ENCODE results near the gene PRSS8.
"Not testable (repeated sequence)": the region's sequence is repeated elsewhere in the genome, so short reads cannot be mapped to it uniquely, and the experiment has no call there.

Gene PRSS8

DNA sequence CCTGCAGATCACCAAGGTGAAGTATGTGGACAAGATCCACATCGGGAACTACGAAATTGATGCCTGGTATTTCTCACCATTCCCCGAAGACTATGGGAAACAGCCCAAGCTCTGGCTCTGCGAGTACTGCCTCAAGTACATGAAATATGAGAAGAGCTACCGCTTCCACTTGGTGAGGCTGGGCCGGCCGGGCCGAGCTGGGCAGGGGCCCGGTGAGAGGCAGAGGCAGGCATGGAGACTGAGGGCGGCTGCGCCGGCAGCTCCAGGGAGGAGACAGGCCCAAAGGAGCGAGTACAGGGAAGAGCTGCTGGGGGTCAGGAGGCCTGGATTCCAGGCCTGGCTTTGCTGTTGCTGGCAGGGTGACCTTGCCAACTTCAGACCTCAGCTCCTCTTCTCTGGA lies 8.3 kb downstream of the PRSS8 start:
- no peak for DNase-seq

DNA sequence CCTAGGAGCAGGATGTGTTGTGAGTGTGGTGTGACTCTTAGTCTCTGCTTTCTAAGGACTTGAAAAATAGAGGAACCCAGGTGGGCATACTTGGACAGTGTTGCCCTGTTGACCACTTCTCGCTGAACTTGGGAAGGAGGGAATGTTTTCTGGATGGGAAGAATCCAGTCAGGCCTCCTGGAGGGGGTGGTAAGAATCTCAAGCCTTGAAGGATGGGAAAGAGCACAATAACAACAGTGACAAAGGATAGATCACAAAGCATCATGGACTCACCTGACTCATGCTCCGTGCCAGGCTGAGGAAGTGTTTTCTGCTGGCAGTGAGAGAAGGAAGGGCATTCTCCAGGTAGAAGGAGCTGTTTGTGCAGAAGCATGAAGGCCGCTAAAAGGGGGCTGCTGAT lies 9.7 kb downstream of the PRSS8 start:
- no peak for DNase-seq

DNA sequence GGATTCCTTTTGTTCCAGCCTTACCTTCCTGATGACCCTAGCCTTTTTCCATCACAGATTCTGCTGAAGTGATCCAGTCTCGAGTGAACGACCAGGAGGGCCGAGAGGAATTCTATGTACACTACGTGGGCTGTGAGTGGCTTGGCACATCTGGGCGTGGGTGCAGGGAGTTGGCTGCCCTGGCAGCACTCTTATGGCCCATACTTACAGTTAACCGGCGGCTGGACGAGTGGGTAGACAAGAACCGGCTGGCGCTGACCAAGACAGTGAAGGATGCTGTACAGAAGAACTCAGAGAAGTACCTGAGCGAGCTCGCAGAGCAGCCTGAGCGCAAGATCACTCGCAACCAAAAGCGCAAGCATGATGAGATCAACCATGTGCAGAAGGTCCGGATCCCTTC lies 15.4 kb downstream of the PRSS8 start:
- DNase-seq, result no peak

DNA sequence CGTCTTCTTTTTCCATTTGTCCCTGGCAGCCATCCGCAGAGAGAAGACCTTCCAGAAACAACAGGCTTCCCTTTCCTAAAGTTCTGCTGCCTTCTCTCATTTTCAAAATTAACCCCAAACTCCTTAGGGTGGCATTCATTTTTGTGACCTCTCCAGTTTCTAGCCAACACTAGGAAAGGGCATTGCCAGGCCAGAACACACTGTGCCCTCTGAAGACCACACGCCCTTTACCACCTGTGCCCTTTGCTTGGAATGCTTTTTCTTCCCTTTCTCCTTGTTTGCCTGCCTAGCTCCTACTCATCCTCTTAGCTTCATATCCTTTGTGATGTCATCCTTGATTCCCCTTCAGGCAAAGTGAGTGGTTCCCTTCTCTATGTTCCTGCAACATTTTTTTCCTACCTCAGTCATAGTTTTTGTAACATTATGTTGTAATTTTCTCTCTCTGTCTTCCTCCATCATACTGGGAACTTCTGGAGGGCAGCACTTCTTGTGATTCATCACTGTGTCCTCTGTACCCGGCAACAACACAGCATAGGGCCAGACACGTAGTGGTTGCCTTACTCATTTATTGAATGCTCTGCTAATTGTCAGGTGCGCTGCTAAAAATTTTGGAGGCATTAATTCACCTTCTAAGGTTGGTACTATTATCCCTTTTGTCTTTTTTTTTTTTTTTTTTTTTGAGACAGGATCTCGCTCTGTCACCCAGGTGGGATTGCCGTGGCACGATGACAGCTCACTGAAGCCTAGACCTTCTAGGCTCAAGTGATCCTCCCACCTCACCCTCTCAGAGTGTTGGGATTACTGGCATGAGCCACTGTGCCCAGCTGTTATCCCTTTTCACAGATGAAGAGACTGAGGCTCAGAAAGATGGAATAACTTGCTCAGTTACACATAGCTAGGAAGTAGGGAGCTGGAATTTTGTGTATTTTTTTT lies 17.0 kb downstream of the PRSS8 start:
- DNase-seq, result no peak

DNA sequence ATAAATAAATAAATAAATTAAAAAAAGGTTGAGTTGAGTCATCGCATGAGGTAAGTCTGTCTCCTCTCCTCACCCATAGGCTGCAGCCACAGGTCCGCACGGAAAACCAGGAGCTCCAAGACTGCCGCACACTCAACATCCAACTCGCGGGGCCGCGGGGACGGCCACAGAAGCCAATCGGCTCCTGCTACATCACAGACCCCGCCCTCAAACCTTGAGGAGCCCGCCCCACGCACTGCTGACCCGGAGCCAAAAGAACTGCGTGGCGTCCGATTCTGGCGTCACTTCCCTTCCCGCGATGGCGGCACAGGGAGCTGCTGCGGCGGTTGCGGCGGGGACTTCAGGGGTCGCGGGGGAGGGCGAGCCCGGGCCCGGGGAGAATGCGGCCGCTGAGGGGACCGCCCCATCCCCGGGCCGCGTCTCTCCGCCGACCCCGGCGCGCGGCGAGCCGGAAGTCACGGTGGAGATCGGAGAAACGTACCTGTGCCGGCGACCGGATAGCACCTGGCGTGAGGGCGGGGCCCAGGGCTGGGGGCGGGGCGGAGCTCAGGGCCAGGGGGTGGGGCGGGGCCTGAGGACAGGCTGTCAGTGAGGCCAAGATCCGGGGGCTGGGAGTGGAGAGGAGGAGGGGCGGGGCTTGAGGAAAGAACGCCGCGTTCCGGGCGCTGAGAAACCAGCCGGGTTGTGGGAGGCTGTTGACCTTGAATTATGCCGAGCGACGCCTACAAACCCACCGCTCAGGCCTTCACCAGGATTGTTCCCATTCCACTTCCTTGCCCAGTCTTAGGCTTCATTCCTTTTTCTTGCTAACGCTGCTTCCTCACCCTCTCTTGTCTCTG lies 17.9 kb downstream of the PRSS8 start, which contains the start of gene KAT8:
Gene KAT8, plus strand, starts transcription at position 281 of the 839 bp plus-strand sequence. Its CDS starts 18 bp downstream, at position 299.
- peak; percentile 61 to 91 for DNase-seq

DNA sequence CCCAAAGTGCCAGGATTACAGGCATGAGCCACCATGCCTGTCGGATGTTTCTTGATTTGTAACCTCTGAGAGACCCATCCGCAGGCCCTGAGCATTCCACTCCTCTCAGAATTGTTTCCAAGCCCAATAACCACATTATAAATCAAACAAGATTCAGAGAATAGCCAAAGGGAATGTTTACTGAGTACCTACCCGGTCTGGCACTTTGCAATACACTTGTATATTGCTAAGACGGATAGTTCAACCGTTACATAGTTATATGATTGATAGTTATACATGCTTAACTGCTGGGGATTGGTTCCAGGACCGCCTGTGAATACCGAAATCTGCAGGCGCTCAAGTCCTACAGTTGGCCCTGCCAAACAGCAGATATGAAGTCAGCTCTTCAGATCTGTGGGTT lies 21.1 kb downstream of the PRSS8 start:
- DNase-seq, result no peak

DNA sequence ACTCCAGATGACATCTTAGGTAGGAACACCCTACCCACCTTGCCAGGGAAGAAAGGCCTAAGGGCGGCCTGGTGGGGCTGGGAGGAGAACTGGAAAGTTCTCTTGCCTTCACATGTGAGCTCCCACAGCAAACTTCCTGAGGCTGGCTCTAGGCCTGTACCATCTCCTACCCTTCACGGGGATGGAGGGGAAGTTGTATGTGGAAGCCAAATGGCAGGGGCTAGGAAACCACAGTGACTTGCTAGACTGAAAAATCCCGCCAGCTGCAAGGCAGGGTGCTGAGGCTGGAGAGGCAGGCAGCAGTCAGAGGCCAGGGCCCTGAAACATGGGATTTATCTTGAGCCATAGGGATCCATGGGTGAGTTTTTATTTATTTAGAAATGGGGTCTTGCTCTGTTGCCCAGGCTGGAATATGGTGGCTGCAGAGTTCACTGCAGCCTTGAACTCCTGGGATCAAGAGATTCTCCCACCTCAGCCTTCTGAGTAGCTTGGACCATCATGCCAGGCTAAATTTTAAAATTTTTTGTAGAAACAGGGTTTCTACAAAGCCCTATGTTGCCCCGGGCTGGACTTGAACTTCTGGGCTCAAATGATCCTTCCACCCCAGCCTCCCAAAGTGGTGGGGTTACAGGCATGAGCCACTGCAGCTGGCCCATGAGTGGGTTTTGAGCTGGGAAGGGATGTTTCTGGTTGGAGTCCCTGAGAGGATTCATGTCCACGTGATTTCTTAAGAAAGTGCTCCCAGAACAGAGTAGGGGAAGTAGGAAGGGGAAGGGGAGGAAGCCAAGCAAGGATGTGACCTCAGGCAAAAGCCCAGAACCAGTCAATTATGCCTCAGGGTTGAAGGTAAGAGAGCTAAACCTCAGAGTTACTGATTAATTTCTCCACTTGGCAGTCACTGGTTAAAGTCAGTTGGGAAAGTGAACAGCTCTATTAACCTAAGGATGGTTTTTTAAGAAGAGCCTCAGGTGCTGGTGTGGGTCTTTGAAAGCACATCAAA lies 22.1 kb downstream of the PRSS8 start:
- DNase-seq, result no peak

DNA sequence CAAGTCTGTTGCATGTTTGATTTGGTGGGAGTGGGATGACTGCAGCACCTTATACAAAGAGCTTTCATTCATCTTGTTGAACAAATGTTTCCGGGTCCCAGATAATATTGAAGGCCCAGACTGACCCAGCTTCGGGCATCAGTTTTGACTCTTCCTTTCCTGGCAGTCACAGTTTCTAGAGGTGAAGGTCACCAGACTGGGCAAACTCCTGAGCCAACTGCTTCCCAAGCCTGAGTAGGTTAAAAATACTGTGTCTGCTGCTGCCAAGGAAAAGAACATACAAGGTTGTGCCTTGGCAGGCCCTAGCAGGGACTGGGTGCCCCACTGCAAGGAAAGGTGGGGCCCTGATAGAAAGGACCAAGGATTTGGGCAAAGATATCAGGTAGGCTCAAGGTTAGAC lies 22.8 kb downstream of the PRSS8 start:
- DNase-seq, result no peak

DNA sequence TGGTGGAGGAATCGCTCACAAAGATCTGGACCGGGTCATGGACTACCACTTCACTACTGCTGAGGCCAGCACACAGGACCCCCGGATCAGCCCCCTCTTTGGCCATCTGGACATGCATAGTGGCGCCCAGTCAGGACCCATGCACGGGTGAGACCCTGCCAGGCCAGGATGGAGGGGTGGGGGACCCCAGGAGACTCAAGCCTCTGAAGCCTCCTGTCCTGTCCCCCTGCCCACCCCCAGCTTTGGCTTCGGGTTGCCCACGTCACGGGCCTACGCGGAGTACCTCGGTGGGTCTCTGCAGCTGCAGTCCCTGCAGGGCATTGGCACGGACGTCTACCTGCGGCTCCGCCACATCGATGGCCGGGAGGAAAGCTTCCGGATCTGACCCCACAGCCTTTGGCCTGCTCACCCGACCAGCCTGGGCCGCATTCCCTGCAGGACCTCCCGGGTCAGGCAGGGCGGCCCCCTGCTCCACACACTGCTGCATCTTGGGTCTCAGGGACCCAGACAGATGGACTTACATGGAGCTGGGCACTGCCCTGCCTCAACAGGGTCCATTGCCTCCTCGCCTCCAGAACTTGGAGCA lies 23.6 kb downstream of the PRSS8 start:
- no peak for DNase-seq

DNA sequence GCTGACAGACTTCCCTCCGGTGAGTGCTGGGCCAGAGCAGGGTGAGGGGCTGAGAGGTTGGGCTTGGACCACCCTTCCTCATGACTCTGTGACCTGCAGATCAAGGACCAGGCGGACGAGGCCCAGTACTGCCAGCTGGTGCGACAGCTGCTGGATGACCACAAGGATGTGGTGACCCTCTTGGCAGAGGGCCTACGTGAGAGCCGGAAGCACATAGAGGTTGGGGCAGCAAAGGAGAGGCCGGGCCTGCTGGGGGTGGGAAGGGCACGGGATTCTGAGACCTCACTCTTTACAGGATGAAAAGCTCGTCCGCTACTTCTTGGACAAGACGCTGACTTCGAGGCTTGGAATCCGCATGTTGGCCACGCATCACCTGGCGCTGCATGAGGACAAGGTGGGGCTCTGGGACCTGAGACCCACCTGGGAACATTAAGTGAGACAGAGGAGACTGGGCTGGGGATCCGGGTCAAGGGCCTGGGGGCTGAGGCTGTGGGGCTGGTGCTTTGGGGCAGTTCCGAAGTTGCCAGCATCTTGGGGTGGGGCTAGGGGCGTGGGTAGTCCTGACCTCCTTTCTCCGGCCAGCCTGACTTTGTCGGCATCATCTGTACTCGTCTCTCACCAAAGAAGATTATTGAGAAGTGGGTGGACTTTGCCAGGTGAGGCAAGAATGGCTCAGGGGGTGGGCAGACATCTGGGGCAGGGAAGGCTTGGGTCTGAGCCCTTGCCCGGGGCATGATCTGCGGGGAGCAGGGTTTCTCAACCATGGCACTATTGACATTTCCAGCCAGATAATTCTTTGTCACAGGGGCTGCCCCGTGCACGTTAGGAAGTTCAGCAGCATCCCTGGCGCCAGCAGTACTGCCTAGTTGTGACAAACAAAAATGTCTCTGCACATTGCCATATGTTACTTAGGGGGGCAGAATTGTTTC lies 25.2 kb downstream of the PRSS8 start:
- DNase-seq, result no peak

DNA sequence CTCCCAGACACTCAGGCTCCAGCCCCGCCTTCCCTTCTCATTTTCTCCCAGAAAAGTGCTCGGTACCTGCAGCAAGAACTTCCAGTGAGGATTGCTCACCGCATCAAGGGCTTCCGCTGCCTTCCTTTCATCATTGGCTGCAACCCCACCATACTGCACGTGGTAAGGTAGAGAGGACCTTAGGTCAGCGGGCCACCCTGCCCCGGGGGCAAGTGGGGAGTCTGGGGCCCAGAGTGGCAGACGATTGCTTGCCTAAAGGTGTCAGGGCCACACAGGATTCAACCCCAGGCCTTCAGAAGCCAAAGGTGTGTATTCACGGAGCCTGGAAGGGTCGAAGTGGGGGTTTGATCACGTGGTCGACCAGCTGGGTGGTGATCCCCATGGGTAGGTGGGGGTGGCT lies 25.9 kb downstream of the PRSS8 start:
- no peak for DNase-seq

DNA sequence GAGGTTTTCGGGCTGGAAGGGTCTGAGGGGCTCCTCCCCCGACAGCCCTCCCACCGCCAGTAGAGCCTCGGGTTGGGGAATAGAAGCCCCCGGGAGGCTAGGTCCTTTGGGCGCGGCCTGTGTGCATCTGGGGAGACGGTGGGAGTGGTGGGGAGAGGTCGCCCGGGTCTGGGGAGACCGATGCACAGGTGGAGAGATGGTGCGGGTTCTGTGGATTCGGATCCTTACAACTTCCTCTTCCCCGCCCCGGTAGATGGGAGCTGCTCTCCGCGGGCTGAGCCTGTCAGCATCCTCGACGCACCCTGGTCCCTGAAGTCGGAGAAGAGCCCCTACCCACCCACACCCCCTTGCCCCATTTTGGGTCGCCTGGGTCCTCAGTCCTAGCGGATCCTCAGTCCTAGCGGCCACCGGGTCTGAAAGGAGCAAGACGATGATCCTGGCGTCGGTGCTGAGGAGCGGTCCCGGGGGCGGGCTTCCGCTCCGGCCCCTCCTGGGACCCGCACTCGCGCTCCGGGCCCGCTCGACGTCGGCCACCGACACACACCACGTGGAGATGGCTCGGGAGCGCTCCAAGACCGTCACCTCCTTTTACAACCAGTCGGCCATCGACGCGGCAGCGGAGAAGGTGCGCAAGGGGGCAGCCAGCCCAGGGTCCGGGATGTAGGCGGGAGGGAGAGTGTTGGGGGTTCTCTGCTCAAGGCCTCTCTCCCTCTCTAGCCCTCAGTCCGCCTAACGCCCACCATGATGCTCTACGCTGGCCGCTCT lies 26.6 kb downstream of the PRSS8 start:
- DNase-seq, result no peak

DNA sequence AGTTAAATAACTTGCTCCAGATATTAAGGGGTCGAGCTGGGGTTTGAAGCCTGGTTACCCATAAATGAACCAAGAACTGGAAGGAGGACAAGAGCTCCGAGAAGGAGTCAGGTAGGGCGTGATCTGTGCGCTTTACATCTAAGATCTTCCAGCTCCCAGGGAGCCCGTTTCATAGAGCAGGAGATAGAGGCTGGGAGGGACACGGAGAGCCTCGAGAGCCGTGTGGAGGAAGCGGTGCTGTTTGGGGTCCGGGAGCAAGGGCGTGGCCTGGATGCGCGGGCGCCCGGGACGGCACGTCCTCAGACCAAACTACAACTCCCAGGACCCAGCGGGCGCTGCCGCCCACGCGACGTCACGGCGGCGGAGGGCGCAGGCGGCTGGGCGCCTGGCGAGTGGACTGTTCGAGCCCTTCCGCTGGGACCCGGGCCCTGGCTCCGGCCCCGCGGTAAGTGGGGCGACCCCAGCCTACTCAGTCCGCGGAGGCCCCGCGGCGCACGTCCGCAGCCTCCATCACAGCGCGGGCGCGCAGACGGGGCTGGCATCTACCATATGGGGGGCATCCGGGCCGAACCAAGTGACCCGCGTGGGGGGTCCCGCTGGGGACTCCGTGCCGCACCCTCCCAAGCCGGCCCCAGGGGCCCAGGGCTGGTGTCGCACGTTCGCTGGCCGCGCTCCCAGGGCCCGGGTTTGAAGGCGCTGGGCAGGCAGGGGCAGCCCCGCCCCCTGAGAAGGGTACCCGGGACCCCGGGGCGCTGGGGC lies 27.3 kb downstream of the PRSS8 start, which contains the start of gene BCKDK:
Gene BCKDK, plus strand, starts transcription at position 352 of the 759 bp plus-strand sequence. CDS start 838 bp downstream, outside the sequence.
- peak in 1 of 2 experiments; percentile 1 for DNase-seq

DNA sequence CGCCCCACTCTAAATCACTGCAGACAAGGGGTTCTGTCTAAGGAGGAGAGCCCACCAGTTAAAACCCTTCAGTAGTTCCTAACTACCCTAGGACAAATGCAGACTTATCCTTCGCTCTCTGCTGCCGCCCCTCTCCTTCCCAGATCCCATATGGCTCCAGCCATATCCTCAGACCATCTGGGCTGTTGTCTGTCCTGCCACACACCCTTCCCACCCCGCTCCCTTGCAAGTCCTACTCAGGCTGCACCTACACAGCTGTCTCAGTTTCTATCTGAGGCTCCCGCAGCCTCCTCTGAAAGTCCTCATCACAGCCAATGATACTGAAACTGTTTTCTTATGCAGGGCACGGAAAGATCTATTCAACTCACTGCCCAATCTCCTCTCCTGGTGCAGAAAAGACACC lies 28.1 kb downstream of the PRSS8 start:
- no peak for DNase-seq

DNA sequence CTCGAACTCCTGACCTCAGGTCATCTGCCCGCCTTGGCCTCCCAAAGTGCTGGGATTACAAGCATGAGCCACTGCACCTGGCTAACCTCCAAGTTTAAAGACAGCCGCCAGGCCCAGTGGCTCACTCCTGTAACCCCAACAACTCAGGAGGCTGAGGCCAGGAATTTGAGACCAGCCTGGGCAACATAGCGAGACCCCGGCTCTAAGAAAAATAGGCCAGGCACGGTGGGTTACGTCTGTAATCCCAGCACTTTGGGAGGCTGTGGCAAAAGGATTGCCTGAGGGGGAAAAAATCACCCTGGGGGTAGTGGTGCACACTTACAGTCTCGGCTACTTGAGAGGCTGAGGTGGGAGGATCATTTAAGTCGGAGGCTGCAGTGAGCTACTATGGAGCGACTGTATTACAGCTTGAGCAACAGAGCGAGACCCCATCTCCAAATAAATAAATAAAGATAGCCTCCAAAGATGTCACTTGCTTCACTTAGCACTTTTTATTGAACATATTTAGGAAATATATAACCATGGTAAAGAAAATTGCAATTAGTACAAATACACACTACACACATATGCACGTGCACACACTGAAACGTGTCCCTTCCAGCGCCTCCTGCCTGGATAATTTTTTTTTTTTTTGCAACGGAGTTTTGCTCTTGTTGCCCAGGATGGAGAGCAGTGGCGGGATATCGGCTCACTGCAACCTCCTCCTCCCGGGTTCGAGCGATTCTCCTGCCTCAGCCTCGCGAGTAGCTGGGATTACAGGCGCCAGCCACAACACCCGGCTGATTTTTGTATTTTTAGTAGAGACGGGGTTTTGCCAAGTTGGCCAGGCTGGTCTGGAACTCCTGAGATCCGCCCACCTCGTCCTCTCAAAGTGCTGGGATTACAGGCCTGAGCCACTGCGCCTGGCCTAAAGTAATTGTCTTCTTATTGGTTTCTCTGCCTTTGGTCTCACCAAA lies 28.7 kb downstream of the PRSS8 start:
- DNase-seq, result no peak

DNA sequence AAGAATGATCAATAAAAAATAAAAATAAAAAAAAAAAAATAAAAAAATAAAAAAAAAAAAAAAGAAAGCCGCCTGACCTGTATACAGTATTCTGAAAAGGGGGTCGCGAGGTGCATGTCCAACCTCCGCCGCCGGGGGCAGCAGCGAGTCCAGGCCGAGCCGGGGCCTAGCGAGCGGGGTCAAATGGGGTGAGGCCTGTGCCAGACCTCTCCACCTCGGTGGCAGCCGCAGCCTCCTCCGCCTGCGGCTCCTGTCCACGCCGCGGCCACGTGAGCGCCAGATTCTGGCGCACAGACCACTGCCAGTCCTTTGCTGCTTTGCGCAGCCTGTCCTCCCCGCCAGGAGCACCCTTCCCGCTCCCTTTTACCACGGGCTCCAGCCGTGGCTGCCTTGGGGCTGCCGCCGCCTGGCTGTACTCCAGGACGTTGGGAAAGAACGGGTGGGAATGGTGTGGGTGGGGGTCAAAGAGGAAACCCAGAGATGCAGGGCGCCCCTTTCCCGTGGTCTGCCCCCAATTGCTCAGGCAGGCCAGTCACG lies 29.8 kb downstream of the PRSS8 start:
- DNase-seq, result peak in 1 of 2 experiments; percentile 1

DNA sequence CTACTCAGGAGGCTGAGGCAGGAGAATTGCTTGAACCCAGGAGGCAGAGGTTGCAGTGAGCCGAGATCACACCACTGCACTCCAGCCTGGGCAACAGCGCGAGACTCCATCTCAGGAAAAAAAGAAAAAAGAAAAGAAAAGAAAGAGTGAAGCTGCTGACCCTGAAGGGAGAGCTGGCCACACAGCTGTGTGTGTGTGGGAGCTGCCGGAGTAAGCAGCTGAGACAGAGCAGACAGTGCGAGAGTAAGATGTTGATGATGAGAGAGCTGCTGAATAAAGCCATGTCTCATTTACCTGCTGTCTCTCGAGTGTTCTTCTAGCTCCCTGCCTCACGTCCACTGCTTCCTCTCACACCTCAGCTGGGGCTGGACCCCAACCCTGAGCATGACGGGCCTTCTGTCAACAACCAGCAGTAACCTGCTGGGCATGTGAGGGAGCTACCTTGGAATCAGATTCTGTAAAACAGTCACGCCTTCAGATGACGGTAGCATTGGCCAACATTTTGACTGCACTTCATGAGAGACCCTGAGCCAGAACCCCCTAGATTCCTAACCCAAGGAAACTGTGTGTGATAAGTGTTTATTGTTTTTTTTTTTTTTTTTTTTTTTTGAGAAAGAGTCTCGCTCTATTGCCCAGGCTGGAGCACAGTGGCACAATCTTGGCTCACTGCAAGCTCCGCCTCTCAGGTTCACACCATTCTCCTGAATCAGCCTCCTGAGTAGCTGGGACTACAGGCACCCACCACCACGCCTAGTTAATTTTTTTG lies 34.5 kb downstream of the PRSS8 start:
- not testable (repeated sequence) for DNase-seq
